Putamen (tissue), 1 donor: Measurements from ENCODE around the gene FICD.
"Not testable (repeated sequence)": the region's sequence is repeated elsewhere in the genome, so short reads cannot be mapped to it uniquely, and the experiment has no call there.

Experiments
- DNase-seq: peaks from one replicate; pipeline ENCODE4 v3.0.0-alpha.2; 2016; ENCODE audit warnings: low spot score

Gene FICD

DNA sequence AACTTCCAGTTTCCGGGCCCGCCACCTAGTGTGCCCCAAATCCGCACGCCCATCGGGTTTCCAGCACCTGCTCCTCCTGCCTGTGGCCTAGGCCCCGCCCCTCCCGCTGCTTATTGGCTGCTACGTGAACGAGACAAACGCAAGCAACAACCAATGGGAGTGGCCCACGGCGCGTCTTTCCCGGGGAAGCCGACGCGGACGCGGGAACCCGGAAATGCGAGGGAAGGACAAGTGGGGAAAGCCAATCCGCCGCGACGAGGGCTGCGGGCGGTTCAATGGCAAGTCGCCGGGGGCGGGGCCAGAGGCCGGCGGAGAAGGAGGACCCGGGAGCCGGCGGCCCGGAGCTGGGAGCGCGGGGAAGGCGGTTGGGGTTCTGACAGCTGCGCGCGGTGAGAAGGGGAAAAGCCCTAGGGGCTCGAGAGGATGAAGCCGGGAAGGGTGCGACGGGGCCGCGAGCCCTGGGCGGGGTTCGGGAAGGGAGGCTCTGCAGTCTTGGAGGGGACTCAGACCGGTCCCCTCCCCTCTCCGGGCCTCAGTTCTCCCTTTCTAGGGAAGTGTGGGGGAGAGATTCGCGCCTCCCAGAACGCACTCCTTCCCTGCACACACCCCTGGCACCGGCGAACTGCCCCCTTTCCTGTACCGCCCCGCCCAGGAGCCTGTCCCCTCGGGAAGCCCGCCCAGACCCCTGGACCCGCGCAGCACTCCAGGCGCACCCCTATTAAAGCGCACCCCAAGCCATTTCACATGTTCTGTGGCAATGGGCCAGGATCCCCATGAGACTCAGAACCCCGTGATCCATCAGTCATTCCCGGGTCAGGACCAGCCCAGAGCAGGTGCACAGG lies at the start of gene FICD:
FICD (plus strand) TSS at position 305 of the 842 bp plus-strand sequence. CDS start 1,696 bp downstream, outside the sequence.
- peak; percentile 99 for DNase-seq

- DNase-seq: no peak
These were observed 49.7 kb upstream of the FICD start for GRCh38 chr12:108465417-108465816.

DNA sequence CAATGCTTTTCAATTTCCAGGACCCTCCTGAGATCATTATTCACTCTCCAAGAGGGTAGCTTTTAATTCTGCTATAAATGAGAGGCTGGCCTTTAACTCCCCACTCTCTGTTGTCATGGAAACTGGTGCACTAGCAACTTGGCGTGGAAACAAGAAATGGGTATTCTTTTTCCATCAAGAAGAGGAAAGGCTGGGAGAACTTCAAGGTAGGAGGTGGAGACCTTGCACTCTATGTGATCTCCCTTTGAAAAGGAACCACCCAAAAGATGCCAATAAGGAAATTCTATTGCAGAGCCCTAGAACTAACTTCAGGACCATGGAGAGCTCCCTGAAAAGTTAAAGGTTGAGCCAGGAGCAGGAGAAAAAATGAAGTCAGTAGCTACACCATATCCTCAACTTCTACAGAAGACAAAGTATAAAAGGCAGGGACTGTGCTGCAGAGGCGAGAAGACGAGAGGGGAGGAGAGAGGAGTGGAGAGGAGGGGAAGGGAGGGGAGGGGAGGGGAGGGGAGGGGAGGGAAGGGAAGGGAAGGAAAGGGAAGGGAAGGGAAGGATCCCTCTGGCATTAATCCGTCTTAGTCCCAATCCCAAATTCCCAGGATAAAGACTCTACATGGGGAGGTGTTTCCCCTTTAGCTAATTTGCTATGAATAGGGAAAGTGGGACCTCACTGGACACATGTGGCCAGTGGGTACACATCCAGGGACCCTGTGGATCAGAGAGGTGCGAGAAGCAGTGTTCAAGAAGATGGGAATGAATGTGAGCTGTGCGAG lies 46.7 kb upstream of the FICD start:
- DNase-seq: no peak

DNA sequence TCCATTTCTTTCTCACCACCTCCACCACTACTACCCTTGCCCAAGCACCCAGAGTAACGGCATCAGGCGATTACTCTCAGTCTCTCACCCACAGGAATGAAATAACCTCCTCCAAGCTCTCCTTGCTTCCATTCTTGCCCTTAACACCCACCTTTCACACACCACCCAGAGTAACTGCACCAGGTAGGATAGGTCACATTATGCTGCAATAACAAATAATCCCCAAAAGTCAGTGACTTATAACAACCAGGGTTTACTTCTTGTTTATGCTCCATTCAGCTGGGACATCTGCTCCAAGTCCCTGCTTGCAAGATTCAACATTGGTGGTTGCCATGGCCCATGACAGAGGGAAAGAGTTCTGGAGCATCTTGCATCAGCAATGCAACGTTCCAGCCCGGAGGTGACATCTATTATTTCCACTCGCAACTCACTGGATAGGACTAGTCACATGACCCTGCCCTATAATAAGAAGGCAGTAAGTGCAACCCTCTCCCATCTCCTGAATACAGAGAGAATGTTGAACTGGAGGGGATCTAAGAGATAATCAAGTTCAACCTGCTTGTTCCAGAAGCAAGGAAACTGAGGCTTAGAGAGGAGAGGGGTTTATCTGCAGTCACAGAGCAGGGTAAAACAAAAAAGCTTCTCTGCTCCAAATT lies 41.5 kb upstream of the FICD start:
- no peak for DNase-seq

GRCh38 chr12:108475396-108475795 lies 39.7 kb upstream of the FICD start:
- no peak for DNase-seq

GRCh38 chr12:108477055-108477880 lies 37.8 kb upstream of the FICD start:
- no peak for DNase-seq

GRCh38 chr12:108477881-108478259 lies 37.2 kb upstream of the FICD start:
- no peak for DNase-seq

GRCh38 chr12:108478611-108479206 lies 36.4 kb upstream of the FICD start:
- DNase-seq: no peak

- DNase-seq: no peak
These were observed 35.6 kb upstream of the FICD start for GRCh38 chr12:108479364-108480070.

DNA sequence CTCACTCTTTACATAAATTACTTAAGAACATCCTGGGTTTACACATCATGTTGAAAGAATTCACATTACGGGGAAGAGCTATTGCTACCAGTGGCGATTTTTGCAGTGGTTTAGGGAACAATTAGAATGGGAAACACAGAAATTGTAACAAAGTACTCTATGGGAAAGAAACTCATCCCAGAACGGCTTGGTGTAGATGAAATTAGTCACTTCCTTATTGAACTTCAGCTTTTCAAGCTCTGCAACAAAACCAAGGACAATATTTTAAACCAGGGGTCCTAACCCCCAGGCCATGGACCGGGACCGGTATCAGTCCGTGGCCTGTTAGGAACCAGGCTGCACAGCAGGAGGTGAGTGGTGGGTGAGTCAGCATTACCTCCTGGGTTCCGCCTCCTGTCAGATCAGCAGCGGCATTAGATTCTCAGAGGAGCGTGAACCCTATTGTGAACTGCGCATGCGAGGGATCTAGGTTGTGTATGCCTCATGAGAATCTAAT lies 32.3 kb upstream of the FICD start:
- DNase-seq: peak; percentile 33

GRCh38 chr12:108483213-108484059 lies 31.6 kb upstream of the FICD start:
- no peak for DNase-seq

DNA sequence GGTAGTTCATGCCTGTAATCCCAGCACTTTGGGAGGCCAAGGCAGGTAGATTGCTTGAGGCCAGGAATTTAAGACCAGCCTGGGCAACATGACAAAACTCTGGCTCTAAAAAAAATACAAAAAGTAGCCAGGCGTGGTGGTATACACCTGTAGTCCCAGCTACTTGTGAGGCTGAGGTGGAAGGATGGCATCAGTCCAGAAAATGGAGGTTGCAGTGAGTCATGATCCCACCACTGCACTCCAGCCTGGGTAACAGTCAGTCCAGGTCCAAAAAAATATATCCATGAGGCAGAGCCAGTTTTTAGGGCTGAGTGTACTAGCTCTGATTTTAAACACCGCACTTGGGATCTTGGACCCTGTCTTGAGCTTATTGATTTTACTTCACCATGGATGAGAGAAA lies 30.6 kb upstream of the FICD start:
- DNase-seq: no peak

DNA sequence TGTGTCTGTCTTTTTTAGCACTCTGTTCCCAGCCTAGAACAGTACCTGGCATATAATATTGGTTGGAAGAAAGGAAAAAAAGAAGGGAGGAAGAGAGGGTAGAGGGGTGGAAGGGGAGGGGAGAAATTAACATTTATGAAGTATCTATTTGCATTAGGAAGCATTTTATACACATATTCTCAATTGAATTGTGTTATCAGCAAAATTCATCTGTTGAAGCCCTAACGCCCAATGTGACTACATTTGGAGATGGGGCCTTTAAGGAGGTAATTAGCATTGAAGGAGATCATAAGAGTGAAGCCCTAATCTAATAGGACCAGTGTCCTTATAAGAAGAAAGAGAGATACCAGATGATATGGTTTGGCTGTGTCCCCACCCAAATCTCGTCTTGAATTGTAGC lies 30.2 kb upstream of the FICD start:
- no peak for DNase-seq

DNA sequence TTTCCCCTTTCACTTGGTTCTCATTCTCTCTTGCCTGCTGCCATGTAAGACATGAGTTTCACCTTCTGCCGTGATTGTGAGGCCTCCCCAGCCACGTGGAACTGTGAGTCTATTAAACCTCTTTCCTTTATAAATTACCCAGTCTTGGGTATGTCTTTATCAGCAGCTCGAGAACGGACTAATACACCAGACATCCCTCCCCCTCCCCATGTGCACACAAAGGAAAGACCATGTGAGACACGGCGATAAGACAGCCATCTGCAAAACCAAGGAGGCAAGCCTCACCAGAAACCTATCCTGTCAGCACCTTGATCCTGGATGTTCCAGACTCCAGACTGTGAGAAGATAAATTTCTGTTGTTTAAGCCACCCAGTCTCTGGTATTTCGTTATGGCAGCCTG lies 29.7 kb upstream of the FICD start:
- DNase-seq: not testable (repeated sequence)

GRCh38 chr12:108487029-108487428 lies 28.0 kb upstream of the FICD start:
- not testable (repeated sequence) for DNase-seq

DNA sequence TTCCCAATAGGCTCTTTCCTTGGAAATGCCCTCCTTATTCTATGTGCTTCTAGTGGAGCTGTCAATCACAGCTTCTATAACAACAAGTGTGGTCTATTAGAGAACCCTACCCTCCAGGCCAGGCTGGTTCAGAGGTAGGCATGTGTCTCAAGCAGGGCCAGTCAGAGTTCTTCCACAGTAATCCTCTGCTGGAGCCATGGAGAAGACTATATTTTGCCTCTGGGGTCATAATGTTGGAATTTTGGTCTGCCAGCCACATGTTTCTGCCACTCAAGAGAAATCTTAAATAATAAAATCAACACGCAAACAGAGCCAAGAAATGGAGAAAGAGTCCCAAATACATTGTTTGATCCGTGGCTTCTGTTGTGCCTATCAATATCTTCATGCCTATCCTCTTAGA lies 23.8 kb upstream of the FICD start:
- DNase-seq: no peak

- DNase-seq: no peak
These were observed 20.0 kb upstream of the FICD start for GRCh38 chr12:108495054-108495453.

- DNase-seq: no peak
These were observed 19.1 kb upstream of the FICD start for GRCh38 chr12:108495823-108496579.

- no peak for DNase-seq
These were observed 16.9 kb upstream of the FICD start for GRCh38 chr12:108498136-108498535.
